Right lobe of liver (tissue), 4 donors: Measurements from ENCODE around the gene DSCAM.

ENCODE experiments used
- CTCF ChIP-seq, 4 donors: fragments of 200-600 bp in 3 of 4; fragments of 450-650 bp in 1 of 4; IDR thresholded peaks; one replicate each; pipeline versions ENCODE4 v1.5.1 to v1.8.0; 2016 to 2022; ENCODE audit warnings: antibody characterized with exemption in 4 of 4, mild to moderate bottlenecking in 2 of 4
- POLR2A ChIP-seq: fragments of 450-650 bp; IDR thresholded peaks from one replicate; pipeline ENCODE4 v1.6.1; 2017; ENCODE audit warnings: antibody characterized with exemption, mild to moderate bottlenecking
- donor health status: DM: no; HTN: no; CAD: no.
- donor health status: DM: no; HTN: no; CAD: no.
- donor health status: DM: no; HTN: yes; CAD: no.

DNA sequence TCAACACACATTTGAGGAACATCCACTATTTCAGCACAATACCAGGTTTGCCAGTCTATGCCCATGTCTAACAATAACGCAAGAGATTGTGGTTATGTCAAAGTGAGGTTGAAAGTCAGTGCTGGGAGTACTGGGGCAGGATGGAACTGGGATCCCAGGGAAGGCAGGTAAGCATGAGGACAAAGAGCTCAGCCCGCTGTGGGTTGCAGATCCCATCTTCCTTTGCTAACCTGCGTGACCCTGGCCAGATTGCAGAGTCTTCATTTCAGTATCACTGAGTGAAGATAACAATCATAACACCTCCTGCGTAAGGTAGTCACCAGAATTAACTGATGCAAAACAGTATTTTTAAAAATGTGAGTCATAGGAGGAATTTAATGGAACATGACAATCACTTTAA is 729.7 kb downstream of the DSCAM start:
- no peak for TF ChIP-seq CTCF (IDR thresholded peaks at IDR 0.05)
- no peak for TF ChIP-seq POLR2A
